ENCODE measurements around the gene SGK1.
"Not testable (repeated sequence)": the region's sequence is repeated elsewhere in the genome, so short reads cannot be mapped to it uniquely, and the experiment has no call there.

SGK1 gene

GRCh38 chr6:134253681-134254080 is 64.2 kb downstream of the SGK1 start:
- peak; percentile 77 to 78 for DNase-seq (ENCODE audit: low read depth in 2 of 2)

DNA sequence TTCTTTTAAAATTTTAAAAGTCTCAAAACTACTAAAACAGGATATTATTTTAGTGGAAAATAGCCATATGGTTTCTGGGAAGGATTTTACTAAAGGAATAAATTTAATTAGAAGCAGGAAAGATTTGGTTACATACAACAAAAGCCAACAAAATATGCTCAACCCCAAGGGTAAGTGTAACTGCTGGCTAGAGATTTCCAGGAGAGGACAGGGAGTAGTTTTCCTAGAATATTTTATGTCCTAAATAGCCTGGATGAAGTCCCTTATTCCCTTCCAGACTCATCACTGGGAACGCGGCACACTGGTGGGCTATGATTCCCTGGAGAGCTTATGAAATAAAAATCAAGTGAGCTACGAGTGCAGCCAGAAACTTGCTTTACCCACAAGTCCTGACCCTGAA is 66.6 kb downstream of the SGK1 start:
- DNase-seq (ENCODE audit: low read depth in 2 of 2) = no peak

- DNase-seq (ENCODE audit: low read depth in 2 of 2) = no peak
Observed at GRCh38 chr6:134250776-134251175, 67.1 kb downstream of the SGK1 start.

DNA sequence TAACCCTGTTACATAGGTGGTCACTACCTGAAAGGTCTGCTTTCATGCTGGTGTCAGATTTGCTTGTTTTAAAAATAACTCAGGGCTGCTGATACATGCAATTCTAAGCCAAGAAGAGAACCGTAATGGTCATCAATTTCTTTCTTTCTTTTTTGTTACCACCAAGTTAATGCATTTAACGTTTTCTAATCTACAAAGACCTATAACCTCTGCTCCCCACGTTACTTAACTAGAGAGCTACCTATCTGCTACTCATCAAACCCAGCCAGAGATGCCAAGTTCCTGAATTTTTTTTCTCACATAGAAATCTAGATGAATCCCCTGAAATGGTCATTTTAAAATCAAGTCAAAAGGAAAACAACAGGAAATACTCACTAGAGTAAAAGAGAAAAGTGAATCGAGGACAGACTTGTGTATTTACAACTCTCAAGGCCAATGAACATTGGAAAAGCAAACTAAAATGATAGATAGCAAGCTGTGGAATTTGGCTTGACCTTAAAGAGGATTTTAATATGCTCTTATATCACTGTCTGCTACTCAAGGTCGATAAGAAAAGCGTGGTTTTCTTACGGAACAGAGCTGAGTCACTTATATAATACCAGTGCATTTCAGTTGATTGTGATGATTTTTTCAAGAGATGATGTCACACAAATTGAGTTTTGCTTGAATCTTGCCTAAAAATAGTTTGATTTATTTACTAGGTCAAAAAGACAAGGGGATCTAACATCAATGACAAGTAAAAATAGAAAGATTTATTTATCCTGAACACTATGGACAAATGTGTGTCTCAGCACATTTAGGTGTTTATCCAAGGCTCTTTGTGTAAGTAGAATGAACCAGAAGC is 67.9 kb downstream of the SGK1 start:
- no peak for DNase-seq (ENCODE audit: low read depth in 2 of 2)

DNA sequence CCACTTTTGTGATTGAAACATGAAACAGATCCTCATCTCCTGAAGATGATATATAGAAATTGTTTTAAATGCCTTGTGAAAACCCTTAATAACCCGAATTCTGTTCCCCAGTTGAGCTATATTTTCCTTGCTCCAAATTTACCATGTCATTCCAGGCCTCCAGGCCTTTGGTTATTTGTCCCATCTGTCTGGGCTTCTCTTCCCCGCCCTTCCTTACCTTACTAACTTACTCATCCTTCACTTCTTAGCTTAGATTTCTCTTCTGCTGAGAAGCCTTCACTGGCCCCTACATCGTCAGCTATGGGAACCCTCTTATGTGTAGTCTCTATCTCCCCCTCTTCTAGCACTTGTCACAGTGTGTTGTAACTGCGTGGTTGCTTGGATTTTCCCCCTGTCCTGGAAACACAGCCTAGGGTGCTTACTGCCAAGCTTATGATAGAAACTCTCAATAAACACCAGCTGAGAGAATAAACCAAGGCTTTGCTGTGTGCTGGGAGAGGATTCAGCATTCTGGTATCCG is 68.6 kb downstream of the SGK1 start:
- DNase-seq (ENCODE audit: low read depth in 2 of 2) = no peak

- no peak for DNase-seq (ENCODE audit: low read depth in 2 of 2)
Observed at GRCh38 chr6:134247844-134248580, 69.9 kb downstream of the SGK1 start.

- no peak for DNase-seq (ENCODE audit: low read depth in 2 of 2)
Observed at GRCh38 chr6:134247231-134247833, 70.6 kb downstream of the SGK1 start.

- no peak for DNase-seq (ENCODE audit: low read depth in 2 of 2)
Observed at GRCh38 chr6:134245706-134246105, 72.2 kb downstream of the SGK1 start.

GRCh38 chr6:134245041-134245440 is 72.9 kb downstream of the SGK1 start:
- DNase-seq (ENCODE audit: low read depth in 2 of 2) = peak in 1 of 2 experiments; percentile 34

DNA sequence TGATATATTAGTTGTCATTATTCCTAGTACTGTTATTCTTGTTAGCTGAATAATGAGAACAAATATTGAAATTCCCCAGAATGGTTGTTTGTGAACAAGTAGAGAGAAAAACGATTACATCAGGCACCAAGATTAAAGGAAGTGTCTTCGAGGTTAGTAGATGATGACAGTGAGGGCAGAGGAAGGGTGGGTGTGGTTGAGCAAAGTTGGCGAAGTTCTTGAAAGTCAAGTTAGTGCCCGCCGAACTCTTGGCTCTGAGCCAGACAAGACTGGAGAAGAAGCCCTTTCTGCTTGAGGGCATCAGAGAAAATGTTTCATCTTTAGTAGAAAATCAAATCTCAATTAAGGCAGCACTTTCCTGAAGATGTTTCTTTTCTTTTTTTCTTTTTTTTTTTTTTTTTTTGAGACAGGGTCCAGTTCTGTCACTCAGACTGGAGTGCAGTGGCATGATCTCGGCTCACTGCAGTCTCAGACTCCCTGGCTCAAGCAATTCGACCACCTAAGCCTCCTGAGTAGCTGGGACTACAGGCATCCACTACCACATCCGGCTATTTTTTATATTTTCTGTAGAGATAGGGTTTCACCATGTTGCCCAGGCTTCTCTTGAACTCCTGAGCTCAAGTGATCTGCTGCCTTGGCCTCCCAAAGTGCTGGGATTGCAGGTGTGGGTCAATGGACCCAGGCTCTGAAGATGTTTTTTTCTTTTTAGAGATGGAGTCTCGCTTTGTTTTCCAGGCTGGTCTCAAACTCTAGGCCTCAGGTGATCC is 77.1 kb downstream of the SGK1 start:
- no peak for DNase-seq (ENCODE audit: low read depth in 2 of 2)

DNA sequence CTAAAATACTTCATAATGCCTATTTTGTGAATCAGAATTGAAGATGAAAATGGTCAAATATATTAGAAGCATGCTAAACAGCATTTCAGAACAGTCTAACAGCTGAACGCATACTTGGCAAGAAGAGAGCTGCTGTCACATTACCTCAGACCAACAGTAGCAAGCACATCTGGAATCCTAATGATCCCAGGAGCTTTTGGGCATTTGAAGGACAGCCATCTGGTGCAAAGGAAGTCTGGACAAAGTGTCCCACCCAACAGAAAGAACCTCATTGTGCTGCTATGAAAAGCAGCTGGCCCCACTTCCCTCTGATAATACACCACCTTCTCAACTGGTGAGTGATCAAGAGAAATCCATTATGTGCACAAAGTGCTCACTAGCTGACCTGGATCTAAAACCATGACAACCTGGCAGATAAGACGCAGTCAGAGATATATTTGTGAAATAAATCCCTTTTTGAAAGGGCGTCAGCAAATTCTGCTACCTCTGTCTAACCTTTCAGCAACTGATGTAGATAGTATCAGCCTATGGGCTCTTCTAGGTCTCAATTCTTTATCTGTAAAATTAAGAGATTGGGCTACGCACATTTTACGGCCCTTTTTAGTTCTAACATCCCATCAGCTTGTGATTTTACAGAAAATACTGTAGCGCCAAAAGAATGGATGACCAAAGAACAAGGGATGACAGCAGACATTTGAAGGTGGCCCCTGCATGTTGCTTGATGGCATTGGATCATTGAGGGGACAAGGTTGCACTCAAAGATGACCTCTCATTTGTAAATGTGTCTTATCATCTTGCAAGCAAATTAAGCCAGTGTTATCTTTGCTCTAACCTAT is 78.7 kb downstream of the SGK1 start:
- no peak for DNase-seq (ENCODE audit: low read depth in 2 of 2)

DNA sequence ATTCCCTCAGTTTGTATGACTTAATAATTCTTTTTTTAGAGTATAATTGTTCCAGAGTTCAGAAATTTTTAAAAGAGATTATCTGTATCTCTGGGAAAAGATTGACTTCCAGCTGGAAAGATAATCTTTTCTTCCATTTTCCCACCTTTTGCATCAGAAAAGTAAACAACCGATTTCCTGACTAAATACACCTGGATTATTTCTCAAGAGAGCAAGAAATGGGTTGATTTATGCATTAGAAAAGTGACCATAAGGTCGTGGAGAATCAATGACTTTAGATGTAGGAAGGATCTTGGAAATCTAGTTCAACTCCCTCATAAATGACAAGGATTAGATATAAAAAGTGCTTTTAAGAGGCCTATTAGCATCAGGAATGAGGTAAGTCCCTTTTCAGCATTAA is 79.9 kb downstream of the SGK1 start:
- DNase-seq (ENCODE audit: low read depth in 2 of 2) = no peak

DNA sequence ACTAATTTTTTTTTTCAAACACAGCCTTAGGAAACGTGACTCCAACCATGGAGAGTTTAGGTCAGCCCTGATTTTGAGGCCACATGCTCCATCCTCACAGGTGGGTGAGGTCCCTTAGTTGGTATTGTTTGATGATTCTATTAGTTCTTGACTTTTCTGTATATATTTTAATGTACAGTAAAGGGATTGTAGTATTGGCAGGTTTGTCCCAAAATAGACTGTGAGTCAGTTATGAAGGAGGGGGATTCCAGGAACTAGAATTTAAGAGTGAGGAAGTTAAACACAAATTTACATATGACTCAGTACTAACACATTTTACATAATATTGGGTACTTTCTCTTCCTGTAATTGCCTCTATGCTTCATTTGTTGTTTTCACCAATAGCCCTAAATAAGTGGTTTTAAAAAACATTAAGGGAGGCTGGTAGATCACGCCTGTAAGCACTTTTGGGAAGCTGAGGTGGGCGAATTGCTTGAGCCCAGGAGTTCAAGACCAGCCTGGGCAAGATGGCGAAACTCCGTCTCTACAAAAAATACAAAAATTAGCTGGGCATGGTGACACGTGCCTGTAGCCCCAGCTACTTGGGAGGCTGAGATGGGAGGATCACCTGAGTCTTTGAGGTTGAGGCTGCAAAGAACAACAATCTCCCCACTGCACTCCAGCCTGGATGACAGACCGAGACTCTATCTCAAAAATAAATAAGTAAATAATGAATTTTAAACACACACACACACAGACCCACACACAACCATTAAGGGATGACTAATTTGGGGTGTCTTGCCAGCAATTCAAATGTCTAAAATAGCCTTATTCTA is 81.8 kb downstream of the SGK1 start:
- DNase-seq (ENCODE audit: low read depth in 2 of 2) = peak; percentile 57

GRCh38 chr6:134235334-134235733 is 82.6 kb downstream of the SGK1 start:
- not testable (repeated sequence) for DNase-seq (ENCODE audit: low read depth in 2 of 2)

- DNase-seq (ENCODE audit: low read depth in 2 of 2) = no peak
Observed at GRCh38 chr6:134233180-134233955, 84.5 kb downstream of the SGK1 start.

DNA sequence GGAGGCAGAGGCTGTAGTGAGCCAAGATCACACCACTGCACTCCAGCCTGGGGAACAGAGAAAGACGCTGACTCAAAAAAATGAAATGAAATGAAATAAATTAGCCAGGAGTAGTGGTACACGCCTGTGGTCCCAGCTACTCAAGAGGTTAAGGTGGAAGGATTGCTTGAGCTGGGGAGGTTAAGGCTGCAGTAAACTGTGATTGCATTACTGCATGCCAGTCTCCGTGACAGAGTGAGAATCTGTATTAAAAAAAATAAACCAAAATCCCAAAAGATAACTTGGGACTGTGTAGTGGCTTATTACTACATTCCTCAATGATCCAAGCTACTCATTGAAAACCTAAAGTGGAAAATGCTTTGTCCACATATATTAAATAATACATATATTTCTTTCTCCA is 87.0 kb downstream of the SGK1 start:
- DNase-seq (ENCODE audit: low read depth in 2 of 2) = no peak

DNA sequence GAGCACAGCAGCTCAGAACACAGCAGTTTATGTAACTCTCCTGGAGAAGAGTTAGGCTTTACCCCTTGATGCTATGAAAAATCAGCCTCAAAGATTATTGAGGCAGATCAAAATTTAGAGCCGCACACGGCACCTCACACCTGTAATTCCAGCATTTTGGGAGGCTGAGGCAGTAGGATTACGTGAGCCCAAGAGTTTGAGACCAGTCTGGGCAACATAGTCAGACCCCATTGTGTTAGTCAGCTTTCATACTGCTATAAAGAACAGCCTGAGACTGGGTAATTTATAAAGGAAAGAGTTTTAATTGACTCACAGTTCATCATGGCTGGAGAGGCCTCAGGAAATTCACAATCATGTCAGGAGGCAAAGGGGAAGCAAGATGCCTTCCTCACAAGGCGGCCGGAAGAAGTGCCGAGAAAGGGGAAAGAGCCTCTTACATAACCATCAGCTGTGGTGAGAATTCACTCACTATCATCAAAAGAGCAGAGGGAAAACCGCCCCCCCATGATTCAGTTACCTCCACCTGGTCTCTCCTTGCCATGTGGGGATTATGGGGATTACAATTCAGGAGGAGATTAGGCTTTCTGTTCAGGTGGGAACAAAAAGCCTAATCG is 87.7 kb downstream of the SGK1 start:
- DNase-seq (ENCODE audit: low read depth in 2 of 2) = no peak

GRCh38 chr6:134229520-134229919 is 88.4 kb downstream of the SGK1 start:
- DNase-seq (ENCODE audit: low read depth in 2 of 2) = no peak

Measured in fibroblast of skin of left biceps (primary cell).